ENCODE results near the gene FBXO17. TPM values are rescaled to one million over a fixed set of nuclear protein-coding genes. Genes with fewer than 3 reads are reported as not detected.
A peak's percentile ranks its signal among the peaks of the same experiment; 100 is the strongest.

Gene FBXO17
- total RNA-seq, 2 donors from 2014 or later: 1.7 to 1.9 TPM

DNA sequence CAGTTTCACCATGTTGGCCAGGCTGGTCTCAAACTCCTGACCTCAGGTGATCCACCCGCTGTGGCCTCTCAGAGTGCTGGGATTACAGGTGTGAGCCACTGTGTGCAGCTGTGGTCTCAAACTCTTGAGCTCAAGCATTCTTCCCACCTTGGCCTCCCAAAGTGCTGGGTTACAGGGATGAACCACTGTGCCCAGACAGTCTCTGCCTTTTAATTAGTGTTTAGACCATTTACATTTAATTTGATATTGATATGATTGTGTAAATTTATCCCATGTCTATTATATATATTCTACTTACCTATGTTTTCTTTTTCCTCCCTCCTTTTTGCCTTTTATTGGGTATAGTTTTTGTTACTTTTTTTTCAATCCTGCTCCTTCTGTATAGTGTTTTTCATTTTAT, 73.9 kb downstream of the FBXO17 start:
- no peaks in the 10 kb centered on the region for H3K36me3 ChIP-seq
- no peak overlapping the region for H3K27ac ChIP-seq
- no peaks in the 10 kb centered on the region for H3K27me3 ChIP-seq
- H3K9ac ChIP-seq (ENCODE audit: low read depth in 2 of 2, low read length in 2 of 2): no peak overlapping the region
- H3K4me3 ChIP-seq: no peak overlapping the region
- H3K9me3 ChIP-seq: no peaks in the 10 kb centered on the region
- TF ChIP-seq CTCF (IDR thresholded peaks at IDR 0.05): no peak
- DNase-seq: no peak
- intact Hi-C loops (cut with DNase I): no loop called here
- H3K4me1 ChIP-seq: no peaks in the 10 kb centered on the region

- DNase-seq: no peak
- no peak overlapping the region for H3K27ac ChIP-seq
- no peaks in the 10 kb centered on the region for H3K4me1 ChIP-seq
- H3K9ac ChIP-seq (ENCODE audit: low read depth in 2 of 2, low read length in 2 of 2): no peak overlapping the region
- H3K36me3 ChIP-seq: no peaks in the 10 kb centered on the region
- no peaks in the 10 kb centered on the region for H3K27me3 ChIP-seq
- no peak for TF ChIP-seq CTCF (IDR thresholded peaks at IDR 0.05)
- intact Hi-C loops (cut with DNase I): no loop called here
- H3K9me3 ChIP-seq: no peaks in the 10 kb centered on the region
- H3K4me3 ChIP-seq: no peak overlapping the region
These were observed 74.8 kb downstream of the FBXO17 start for GRCh38 chr19:38900743-38901190.

DNA sequence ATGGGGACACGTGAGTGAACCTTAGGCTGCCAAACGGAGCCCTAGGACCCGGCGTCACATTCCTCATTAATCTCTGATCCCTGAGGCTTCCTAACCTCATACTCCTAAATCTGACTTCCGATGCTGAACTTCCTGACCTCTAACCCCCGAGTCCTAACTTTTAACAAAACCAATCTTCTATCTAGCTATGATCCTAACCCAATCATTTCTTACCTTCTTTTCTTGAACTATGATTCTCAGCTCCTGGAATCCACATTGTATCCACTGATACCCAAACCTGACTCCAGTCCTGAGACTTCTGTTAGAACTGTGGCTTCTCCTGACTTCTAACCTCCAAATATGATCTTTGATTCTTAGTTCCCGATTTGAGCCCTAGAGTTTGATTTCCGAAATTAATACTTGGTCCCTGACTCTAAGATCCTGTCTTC, 75.3 kb downstream of the FBXO17 start:
- Histone ChIP-seq H3K4me3 (peak overlapping the region; percentile 90), H3K9ac (ENCODE audit: low read depth in 2 of 2, low read length in 2 of 2) (peak overlapping the region; percentile 81 to 95), H3K9me3 (no peaks in the 10 kb centered on the region), H3K27me3 (no peaks in the 10 kb centered on the region), H3K4me1 (no peaks in the 10 kb centered on the region), H3K27ac (peak overlapping the region; percentile 81), H3K36me3 (no peaks in the 10 kb centered on the region)
- DNase-seq: no peak
- intact Hi-C loops (cut with DNase I): no loop called here
- TF ChIP-seq CTCF (IDR thresholded peaks at IDR 0.05): no peak

GRCh38 chr19:38899447-38900201, 75.9 kb downstream of the FBXO17 start, which contains the start of the genes NFKBIB and SIRT2:
Gene NFKBIB, plus strand, starts transcription at chr19:38899969. Its CDS starts 64 bp downstream, at chr19:38900033.
Gene SIRT2, minus strand, starts transcription at chr19:38899618. Its CDS starts 97 bp downstream, at chr19:38899521.
- Histone ChIP-seq H3K4me3 (peak within 1 kb of the TSS; percentile 90), H3K4me1 (no peaks in the 10 kb centered on the region)
- intact Hi-C loops (cut with DNase I): no loop called here

More at GRCh38 chr19:38899447-38900201, 75.9 kb downstream of the FBXO17 start, which contains the start of the genes NFKBIB and SIRT2:
- H3K27ac ChIP-seq: peak within 1 kb of the TSS; percentile 81
- no peak for TF ChIP-seq CTCF (IDR thresholded peaks at IDR 0.05)
- no peaks in the 10 kb centered on the region for H3K36me3 ChIP-seq
- peak; percentile 100 for DNase-seq
- no peaks in the 10 kb centered on the region for H3K27me3 ChIP-seq
- H3K9ac ChIP-seq (ENCODE audit: low read depth in 2 of 2, low read length in 2 of 2): peak within 1 kb of the TSS; percentile 86 to 95
- no peaks in the 10 kb centered on the region for H3K9me3 ChIP-seq

Measured in colonic mucosa (tissue), 4 donors.